Measurements from ENCODE around the gene SMIM45.

Gene SMIM45

GRCh38 chr22:41904450-41905410, 47.2 kb upstream of the SMIM45 start:
- no peak overlapping the region for H2AFZ ChIP-seq (ENCODE audit: low read length)
- no peak for TF ChIP-seq CTCF (conservative IDR thresholded peaks at IDR 0.05)
- H2BK5ac ChIP-seq (ENCODE audit: insufficient read length, low read length) = no peak overlapping the region
- H3K4me1 ChIP-seq (ENCODE audit: insufficient read depth, low read length) = no peaks in the 10 kb centered on the region
- H3K23ac ChIP-seq (ENCODE audit: insufficient read length, low read depth, low read length) = no peak overlapping the region
- DNase-seq = peak; percentile 23
- H3K4me2 ChIP-seq (ENCODE audit: insufficient read depth, insufficient read length, low read length) = no peak overlapping the region
- no peak overlapping the region for H3K27ac ChIP-seq (ENCODE audit: insufficient read length, low read depth, low read length)
- no peak overlapping the region for H3K4ac ChIP-seq (ENCODE audit: low read depth, low read length)
- Mint-ChIP-seq H3K4me3 (no peak overlapping the region), H3K27me3 (ENCODE audit: low read depth) (peaks cover 16% of the 10 kb centered on the region), H3K27ac (no peak overlapping the region; a peak in 1 of 7 replicates), H3K9me3 (no peaks in the 10 kb centered on the region), H3K4me1 (peaks cover 9 to 12% of the 10 kb centered on the region in 2 experiments), H3K36me3 (ENCODE audit: insufficient read depth in 1 of 3, low read depth in 3 of 3) (peaks cover 25 to 62% (median 48%) of the 10 kb centered on the region in 3 experiments; a peak in 6 of 7 replicates)
- H4K5ac ChIP-seq (ENCODE audit: insufficient read length, low read depth, low read length) = no peak overlapping the region
- H2BK120ac ChIP-seq (ENCODE audit: low read depth, low read length, poor library complexity, severe bottlenecking) = no peak overlapping the region
- no peaks in the 10 kb centered on the region; the same call in 1 of the 2 replicates for H3K27me3 ChIP-seq (ENCODE audit: insufficient read depth, low read length)
- no peaks in the 10 kb centered on the region for H3K9me3 ChIP-seq (ENCODE audit: control insufficient read depth, low read depth, low read length)
- H2BK20ac ChIP-seq (ENCODE audit: low read depth, low read length, poor library complexity, severe bottlenecking) = no peak overlapping the region
- H3K14ac ChIP-seq (ENCODE audit: insufficient read depth, low read length) = no peak overlapping the region
- no peak overlapping the region for H3K9ac ChIP-seq (ENCODE audit: extremely low read depth, insufficient read length, low read length)
- H3K79me1 ChIP-seq (ENCODE audit: insufficient read depth, low read depth, low read length, poor library complexity, severe bottlenecking) = no peaks in the 10 kb centered on the region
- no peak overlapping the region for H3K18ac ChIP-seq (ENCODE audit: insufficient read length, low read depth, low read length)
- no peak overlapping the region for H3T11ph ChIP-seq (ENCODE audit: low read length)
- no peaks in the 10 kb centered on the region for H3K79me2 ChIP-seq (ENCODE audit: insufficient read depth, low read length)
- H3K56ac ChIP-seq (ENCODE audit: insufficient read length, low read depth, low read length) = no peak overlapping the region
- no peak overlapping the region for H4K8ac ChIP-seq (replicated peaks; ENCODE audit: insufficient read length, low read depth, low read length)
- no peak overlapping the region for H2AK5ac ChIP-seq (ENCODE audit: insufficient read length, low read length)
- H3K23me2 ChIP-seq (ENCODE audit: insufficient read length, low read depth, low read length, poor library complexity, severe bottlenecking) = no peaks in the 10 kb centered on the region
- H4K20me1 ChIP-seq (ENCODE audit: control insufficient read depth, insufficient read depth, insufficient read length) = no peaks in the 10 kb centered on the region
- no peak overlapping the region for H4K91ac ChIP-seq (ENCODE audit: insufficient read length, low read depth, low read length)
- no peak overlapping the region for H2BK15ac ChIP-seq (ENCODE audit: low read depth, low read length)
- H2BK12ac ChIP-seq (ENCODE audit: insufficient read length, low read depth, low read length) = no peak overlapping the region
- no CpG with 5 or more reads among the region's 24 CpGs for WGBS (ENCODE audit: extremely low coverage, insufficient read length, low lambda C conversion rate)
